Uterus (tissue), 4 donors: ENCODE measurements around the gene ASB8. TPM values are rescaled to one million over a fixed set of nuclear protein-coding genes. Genes with fewer than 3 reads are reported as not detected.
"Not testable (repeated sequence)": the region's sequence is repeated elsewhere in the genome, so short reads cannot be mapped to it uniquely, and the experiment has no call there.

Source experiments
- DNase-seq, 2 donors: peaks; one replicate each; pipeline ENCODE4 v3.0.0-alpha.2; 2019 to 2020
- H3K27ac ChIP-seq, 2 donors: fragments of 200-600 bp; sonication (generic); 1 replicate in 1 of 2; 2 replicates in 1 of 2; pipeline ENCODE4 v1.5.1; 2016 to 2018
- H3K27me3 ChIP-seq, 2 donors: fragments of 200-600 bp; sonication (generic); one replicate each; pipeline ENCODE4 v1.5.1; 2018 to 2019; ENCODE audit warnings: control low read depth in 1 of 2
- H3K36me3 ChIP-seq, 2 donors: fragments of 200-600 bp; sonication (generic); one replicate each; pipeline ENCODE4 v1.5.1; 2019; ENCODE audit warnings: control low read depth in 1 of 2
- H3K4me1 ChIP-seq, 2 donors: fragments of 200-600 bp; sonication (generic); one replicate each; pipeline ENCODE4 v1.5.1; 2018 to 2019; ENCODE audit warnings: control low read depth in 1 of 2
- H3K4me3 ChIP-seq, 2 donors: fragments of 200-600 bp; sonication (generic); 1 replicate in 1 of 2; 2 replicates in 1 of 2; pipeline ENCODE4 v1.5.1; 2018 to 2019; ENCODE audit warnings: mild to moderate bottlenecking in 1 of 2
- H3K9me3 ChIP-seq, 2 donors: fragments of 200-600 bp; sonication (generic); one replicate each; pipeline ENCODE4 v1.5.1; 2019; ENCODE audit warnings: control low read depth in 1 of 2
- CTCF ChIP-seq, 4 experiments: fragments of 200-600 bp in 2 of 4; fragments of 450-650 bp in 2 of 4; sonication (generic) in 2 of 4; IDR thresholded peaks; one replicate each; pipeline ENCODE4 v1.5.1; 2016 to 2019; ENCODE audit warnings: antibody characterized with exemption in 4 of 4, mild to moderate bottlenecking in 2 of 4, moderate library complexity in 1 of 4
- POLR2A ChIP-seq, 2 donors: fragments of 450-650 bp; IDR thresholded peaks; one replicate each; pipeline ENCODE4 v1.6.1; 2016; ENCODE audit warnings: antibody characterized with exemption in 2 of 2, mild to moderate bottlenecking in 1 of 2, moderate library complexity in 1 of 2
- intact Hi-C: fragments of 100-400 bp; cut with DNase I; formaldehyde crosslinking; loops from one replicate; pipeline ENCODE4 v1.15.1; 2023; ENCODE audit warnings: low total_unique reads
- total RNA-seq, 4 donors: library from RNA; depleted of rRNA in 3 of 4; stranded (reverse); fragments of >200 nt in 3 of 4; gene quantifications; one replicate each; pipeline versions ENCODE4 v1.1.0 to v1.2.4, GENCODE V29; 2014 to 2023
- donor health status: DM: yes; HTN: yes; CAD: no.

ASB8 gene
- total RNA-seq, 4 donors from 2014 or later, result 22.3 to 50.9 (median 32.5) TPM

- intact Hi-C loops, result no loop called here
- no peaks in the 10 kb centered on the region for H3K4me1 ChIP-seq
- TF ChIP-seq CTCF (IDR thresholded peaks at IDR 0.05), result no peak
- TF ChIP-seq POLR2A (IDR thresholded peaks at IDR 0.05), result no peak
- DNase-seq, result no peak
- H3K27me3 ChIP-seq, result no peaks in the 10 kb centered on the region
- no peak overlapping the region for H3K4me3 ChIP-seq
- no peak overlapping the region for H3K27ac ChIP-seq
- H3K9me3 ChIP-seq, result no peaks in the 10 kb centered on the region
- H3K36me3 ChIP-seq, result no peaks in the 10 kb centered on the region
These were observed 25.8 kb downstream of the ASB8 start for GRCh38 chr12:48131517-48131916.

GRCh38 chr12:48129376-48129775, 27.9 kb downstream of the ASB8 start:
- Histone ChIP-seq H3K9me3 (no peaks in the 10 kb centered on the region), H3K36me3 (no peaks in the 10 kb centered on the region), H3K27me3 (no peaks in the 10 kb centered on the region), H3K4me3 (no peak overlapping the region), H3K4me1 (no peaks in the 10 kb centered on the region), H3K27ac (no peak overlapping the region)
- intact Hi-C loops, result no loop called here
- TF ChIP-seq CTCF (IDR thresholded peaks at IDR 0.05), result no peak
- no peak for TF ChIP-seq POLR2A (IDR thresholded peaks at IDR 0.05)
- DNase-seq, result no peak

GRCh38 chr12:48128800-48129199, 28.5 kb downstream of the ASB8 start:
- H3K36me3 ChIP-seq, result no peaks in the 10 kb centered on the region
- no peaks in the 10 kb centered on the region for H3K27me3 ChIP-seq
- no peaks in the 10 kb centered on the region for H3K9me3 ChIP-seq
- no peak for DNase-seq
- intact Hi-C loops, result no loop called here
- TF ChIP-seq POLR2A (IDR thresholded peaks at IDR 0.05), result no peak
- no peak for TF ChIP-seq CTCF (IDR thresholded peaks at IDR 0.05)
- H3K4me3 ChIP-seq, result no peak overlapping the region
- no peaks in the 10 kb centered on the region for H3K4me1 ChIP-seq
- no peak overlapping the region for H3K27ac ChIP-seq

- intact Hi-C loops, result no loop called here
- no peaks in the 10 kb centered on the region for H3K4me1 ChIP-seq
- TF ChIP-seq CTCF (IDR thresholded peaks at IDR 0.05), result no peak
- TF ChIP-seq POLR2A (IDR thresholded peaks at IDR 0.05), result no peak
- H3K27ac ChIP-seq, result no peak overlapping the region
- no peaks in the 10 kb centered on the region for H3K36me3 ChIP-seq
- H3K27me3 ChIP-seq, result no peaks in the 10 kb centered on the region
- DNase-seq, result no peak
- no peaks in the 10 kb centered on the region for H3K9me3 ChIP-seq
- H3K4me3 ChIP-seq, result no peak overlapping the region
These were observed 30.2 kb downstream of the ASB8 start for GRCh38 chr12:48126953-48127630.

GRCh38 chr12:48125985-48126384, 31.3 kb downstream of the ASB8 start:
- intact Hi-C loops, result no loop called here
- no peak overlapping the region for H3K27ac ChIP-seq
- DNase-seq, result no peak
- no peaks in the 10 kb centered on the region for H3K9me3 ChIP-seq
- no peaks in the 10 kb centered on the region for H3K27me3 ChIP-seq
- H3K4me1 ChIP-seq, result no peaks in the 10 kb centered on the region
- no peaks in the 10 kb centered on the region for H3K36me3 ChIP-seq
- TF ChIP-seq POLR2A (IDR thresholded peaks at IDR 0.05) (no peak), CTCF (IDR thresholded peaks at IDR 0.05) (no peak)
- H3K4me3 ChIP-seq, result no peak overlapping the region

GRCh38 chr12:48125542-48125941, 31.8 kb downstream of the ASB8 start:
- H3K36me3 ChIP-seq, H3K27me3 ChIP-seq, H3K4me1 ChIP-seq, intact Hi-C loops, H3K4me3 ChIP-seq, H3K27ac ChIP-seq, H3K9me3 ChIP-seq, DNase-seq: not testable (repeated sequence)
